Suprapubic skin (tissue), 3 donors: ENCODE data around the gene FIBP.

Source experiments
- CTCF ChIP-seq, 2 donors: fragments of 200-600 bp in 1 of 2; fragments of 450-650 bp in 1 of 2; sonication (generic) in 1 of 2; IDR thresholded peaks; one replicate each; pipeline ENCODE4 v1.5.1; 2016 to 2019; ENCODE audit warnings: antibody characterized with exemption in 2 of 2, mild to moderate bottlenecking in 1 of 2, moderate library complexity in 1 of 2
- EP300 ChIP-seq: sonication (generic); formaldehyde crosslinking; IDR thresholded peaks from one replicate; pipeline ENCODE4 v1.6.1; 2017; ENCODE audit warnings: antibody characterized with exemption

DNA sequence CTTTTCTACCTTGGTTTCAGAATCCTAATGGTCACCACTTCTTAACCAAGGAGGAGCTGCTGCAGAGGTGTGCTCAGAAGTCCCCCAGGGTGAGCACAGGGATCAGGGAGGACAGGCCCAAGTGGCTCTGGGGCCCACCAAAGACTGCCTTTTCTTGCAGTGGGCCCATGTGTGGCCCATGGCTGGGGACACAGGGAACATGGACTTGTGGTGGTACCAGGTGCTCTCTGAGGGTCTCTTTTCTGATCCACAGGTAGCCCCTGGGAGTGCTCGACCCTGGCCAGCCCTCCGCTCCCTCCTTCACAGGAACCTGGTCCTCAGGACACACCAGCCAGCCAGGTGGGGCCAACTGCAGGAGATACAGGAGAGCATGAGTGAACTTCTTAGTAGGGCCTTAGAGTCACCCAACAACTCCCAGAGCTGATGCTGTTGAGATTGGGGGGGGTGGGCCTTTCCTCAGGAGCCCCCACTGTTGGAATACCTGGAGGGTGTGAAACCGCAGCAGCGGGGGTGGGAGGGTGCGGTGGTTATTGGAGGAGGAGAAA, 26.0 kb downstream of the FIBP start:
- TF ChIP-seq CTCF (IDR thresholded peaks at IDR 0.05) (no peak), EP300 (no peak)
